Measurements from ENCODE around the gene RETREG2. TPM values are rescaled to one million over a fixed set of nuclear protein-coding genes. Genes with fewer than 3 reads are reported as not detected.
A peak's percentile ranks its signal among the peaks of the same experiment; 100 is the strongest.

RETREG2 gene
- total RNA-seq, 1 donor, result 76.0 TPM

- DNase-seq (ENCODE audit: low read depth), result no peak
- no peak for TF ChIP-seq CTCF (IDR thresholded peaks at IDR 0.05; ENCODE audit: insufficient read depth, low read length)
Observed at GRCh38 chr2:219220652-219221402, 42.8 kb downstream of the RETREG2 start.

GRCh38 chr2:219221957-219222518 is 44.0 kb downstream of the RETREG2 start:
- no peak for TF ChIP-seq CTCF (IDR thresholded peaks at IDR 0.05; ENCODE audit: insufficient read depth, low read length)
- H3K4me3 ChIP-seq (ENCODE audit: low read depth, low read length), result no peak overlapping the region
- no peak for DNase-seq (ENCODE audit: low read depth)

More at GRCh38 chr2:219220652-219221402, 42.8 kb downstream of the RETREG2 start:
- no peak overlapping the region for H3K4me3 ChIP-seq (ENCODE audit: low read depth, low read length)

GRCh38 chr2:219223831-219224610 is 45.9 kb downstream of the RETREG2 start:
- no peak overlapping the region for H3K4me3 ChIP-seq (ENCODE audit: low read depth, low read length)
- no peak for TF ChIP-seq CTCF (IDR thresholded peaks at IDR 0.05; ENCODE audit: insufficient read depth, low read length)
- DNase-seq (ENCODE audit: low read depth), result no peak

- no peak for DNase-seq (ENCODE audit: low read depth)
- no peak overlapping the region for H3K4me3 ChIP-seq (ENCODE audit: low read depth, low read length)
- TF ChIP-seq CTCF (IDR thresholded peaks at IDR 0.05; ENCODE audit: insufficient read depth, low read length), result no peak
Observed at GRCh38 chr2:219225350-219225749, 47.3 kb downstream of the RETREG2 start.

- peak overlapping the region; percentile 86 for H3K4me3 ChIP-seq (ENCODE audit: low read depth, low read length)
- no peak for TF ChIP-seq CTCF (IDR thresholded peaks at IDR 0.05; ENCODE audit: insufficient read depth, low read length)
- peak; percentile 14 for DNase-seq (ENCODE audit: low read depth)
Observed at GRCh38 chr2:219228041-219228910, 50.2 kb downstream of the RETREG2 start.

GRCh38 chr2:219228911-219229304 is 50.8 kb downstream of the RETREG2 start:
- H3K4me3 ChIP-seq (ENCODE audit: low read depth, low read length), result peak overlapping the region; percentile 86
- no peak for DNase-seq (ENCODE audit: low read depth)
- no peak for TF ChIP-seq CTCF (IDR thresholded peaks at IDR 0.05; ENCODE audit: insufficient read depth, low read length)

Measured in fibroblast of the aortic adventitia (primary cell).